Hepatocyte (in vitro differentiated cells): ENCODE measurements around the gene DSG1.

Source experiments
- CTCF ChIP-seq: fragments of 200-600 bp; sonication (generic); IDR thresholded peaks from 2 replicates; pipeline ENCODE4 v1.5.1; 2016; ENCODE audit warnings: antibody characterized with exemption, mild to moderate bottlenecking; ENCODE audit not compliant: poor library complexity
- EZH2phosphoT487 ChIP-seq: fragments of 200-600 bp; sonication (generic); IDR thresholded peaks from one replicate; pipeline ENCODE4 v1.6.1; 2018; ENCODE audit warnings: antibody characterized with exemption, mild to moderate bottlenecking, low read depth, moderate library complexity; ENCODE audit not compliant: unreplicated experiment, severe bottlenecking

- TF ChIP-seq EZH2phosphoT487 (no peak), CTCF (no peak)
These were observed 46.2 kb downstream of the DSG1 start for GRCh38 chr18:31364190-31364589.
